ENCODE measurements around the gene EIF3J.
"Not testable (repeated sequence)": the region's sequence is repeated elsewhere in the genome, so short reads cannot be mapped to it uniquely, and the experiment has no call there.

Gene EIF3J, protein sequence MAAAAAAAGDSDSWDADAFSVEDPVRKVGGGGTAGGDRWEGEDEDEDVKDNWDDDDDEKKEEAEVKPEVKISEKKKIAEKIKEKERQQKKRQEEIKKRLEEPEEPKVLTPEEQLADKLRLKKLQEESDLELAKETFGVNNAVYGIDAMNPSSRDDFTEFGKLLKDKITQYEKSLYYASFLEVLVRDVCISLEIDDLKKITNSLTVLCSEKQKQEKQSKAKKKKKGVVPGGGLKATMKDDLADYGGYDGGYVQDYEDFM

DNA sequence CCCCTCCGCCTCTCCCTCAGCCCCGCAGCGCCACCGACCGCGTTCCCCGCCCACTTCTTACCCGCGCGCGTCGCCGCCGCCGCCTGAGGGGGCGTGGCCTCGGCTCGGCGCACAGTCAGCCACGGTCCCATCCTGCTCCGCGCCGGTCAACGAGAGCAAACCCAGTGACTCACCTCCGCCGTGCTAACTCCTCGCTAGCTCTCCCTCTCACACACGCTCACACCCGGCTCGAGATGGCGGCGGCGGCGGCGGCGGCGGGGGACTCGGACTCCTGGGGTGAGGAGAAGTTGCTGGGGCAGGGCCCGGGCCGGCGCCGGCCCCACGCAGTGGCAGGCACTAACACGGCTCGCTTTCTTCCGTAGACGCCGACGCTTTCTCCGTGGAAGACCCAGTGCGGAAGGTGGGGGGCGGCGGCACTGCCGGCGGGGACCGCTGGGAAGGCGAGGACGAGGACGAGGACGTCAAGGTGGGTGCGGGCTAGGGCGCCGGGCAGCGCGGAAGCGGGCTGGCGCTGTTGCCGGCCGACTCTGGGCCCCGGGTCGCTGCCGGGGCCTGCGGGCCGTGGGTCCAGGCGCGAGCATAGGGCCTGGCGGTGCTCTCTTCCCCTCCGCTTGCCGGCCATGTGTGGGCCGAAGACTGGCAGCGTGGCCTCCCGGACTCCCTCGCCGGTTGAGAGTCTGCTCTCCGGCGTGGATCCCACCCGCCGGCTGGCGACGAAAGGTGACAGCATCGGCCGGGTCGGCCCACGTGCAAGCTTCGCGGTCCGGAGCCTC lies at the start of gene EIF3J:
EIF3J (plus strand) TSS at position 186 of the 773 bp plus-strand sequence; CDS start at position 234, 48 bp downstream.
- peak; percentile 96 for DNase-seq

DNA sequence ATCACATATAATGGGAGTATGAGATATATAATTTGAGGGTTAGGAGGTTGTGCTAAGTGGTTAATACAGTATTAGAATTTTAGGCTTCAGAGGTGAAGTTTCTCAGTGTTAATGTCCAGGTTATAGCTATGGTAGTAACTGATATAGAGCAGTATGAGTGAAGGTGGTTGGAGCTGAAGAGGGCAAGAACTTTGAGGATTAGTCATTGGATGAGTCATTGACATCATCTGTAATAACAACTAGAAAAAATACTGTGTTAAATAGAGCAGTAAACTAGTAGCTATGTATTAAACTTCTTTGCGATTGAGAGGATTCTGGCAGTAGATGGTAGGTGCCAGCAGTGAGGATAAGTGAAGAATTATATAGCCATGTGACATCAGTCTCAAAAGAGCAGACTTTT lies 47.5 kb upstream of the EIF3J start:
- DNase-seq = peak; percentile 27

DNA sequence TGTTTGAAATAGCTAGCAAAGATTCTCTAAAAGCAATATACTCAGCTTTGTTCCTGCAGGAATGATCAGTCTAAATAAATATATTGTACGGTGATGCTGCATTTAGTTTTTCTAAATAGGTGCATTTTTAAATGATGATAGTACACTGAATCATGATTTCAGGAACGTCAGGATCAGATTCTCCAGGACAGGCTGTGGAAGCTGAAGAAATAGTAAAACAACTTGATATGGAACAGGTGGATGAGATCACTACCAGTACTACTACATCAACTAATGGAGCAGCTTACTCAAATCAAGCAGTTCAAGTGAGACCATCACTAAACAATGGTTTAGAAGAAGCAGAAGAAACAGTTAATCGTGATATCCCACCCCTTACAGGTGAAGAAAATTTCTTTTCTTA lies 46.3 kb upstream of the EIF3J start:
- no peak for DNase-seq

DNA sequence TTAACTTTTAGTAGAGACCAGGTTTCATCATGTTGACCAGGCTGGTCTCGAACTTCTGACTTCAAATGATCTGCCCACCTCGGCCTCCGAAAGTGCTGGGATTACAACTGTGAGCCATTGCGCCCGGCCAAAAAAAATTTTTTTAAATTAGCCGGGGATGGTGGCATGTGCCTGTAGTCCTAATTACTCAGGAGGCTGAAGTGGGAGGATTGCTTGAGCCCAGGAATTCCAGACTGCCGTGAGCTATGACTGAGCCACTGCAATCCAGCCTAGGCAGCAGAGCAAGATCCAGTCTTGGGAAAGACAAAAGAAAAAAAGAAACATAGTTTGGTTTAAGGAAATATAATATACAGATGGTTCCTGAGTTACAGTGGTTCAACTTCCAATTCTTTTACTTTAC lies 44.9 kb upstream of the EIF3J start:
- DNase-seq = no peak

DNA sequence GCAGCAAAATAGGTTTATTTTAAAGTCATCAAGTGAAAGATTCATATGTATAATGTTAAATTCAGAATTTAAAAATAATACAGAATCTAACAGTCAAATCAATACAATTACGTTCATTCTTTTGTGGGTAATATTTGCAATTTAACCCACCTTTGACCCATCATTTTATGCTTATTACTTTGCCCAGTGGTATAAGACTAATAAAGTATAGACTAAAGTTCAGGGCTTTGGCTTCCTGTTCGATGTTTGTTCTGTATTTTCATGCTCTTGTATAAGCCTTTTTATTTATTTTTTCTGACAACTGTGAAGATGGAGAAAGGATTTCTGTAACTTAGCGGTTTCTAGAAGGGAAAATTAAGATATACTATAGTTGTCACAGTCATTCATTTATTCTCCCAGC lies 44.3 kb upstream of the EIF3J start:
- DNase-seq = no peak

DNA sequence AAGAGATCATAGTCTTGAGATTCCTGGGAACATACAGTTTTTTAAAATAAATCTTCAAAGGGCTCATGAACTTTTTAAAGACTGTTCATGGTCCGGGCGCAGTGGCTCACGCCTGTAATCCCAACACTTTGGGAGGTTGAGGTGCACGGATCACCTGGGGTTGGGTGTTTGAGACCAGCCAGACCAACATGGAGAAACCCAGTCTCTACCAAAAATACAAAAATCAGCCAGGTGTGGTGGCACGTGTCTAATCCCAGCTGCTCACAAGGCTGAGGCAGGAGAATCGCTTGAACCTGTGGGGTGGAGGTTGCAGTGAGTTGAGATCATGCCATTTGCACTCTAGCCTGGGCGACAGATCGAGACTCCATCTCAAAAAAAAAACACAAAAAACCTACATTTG lies 41.4 kb upstream of the EIF3J start:
- no peak for DNase-seq

DNA sequence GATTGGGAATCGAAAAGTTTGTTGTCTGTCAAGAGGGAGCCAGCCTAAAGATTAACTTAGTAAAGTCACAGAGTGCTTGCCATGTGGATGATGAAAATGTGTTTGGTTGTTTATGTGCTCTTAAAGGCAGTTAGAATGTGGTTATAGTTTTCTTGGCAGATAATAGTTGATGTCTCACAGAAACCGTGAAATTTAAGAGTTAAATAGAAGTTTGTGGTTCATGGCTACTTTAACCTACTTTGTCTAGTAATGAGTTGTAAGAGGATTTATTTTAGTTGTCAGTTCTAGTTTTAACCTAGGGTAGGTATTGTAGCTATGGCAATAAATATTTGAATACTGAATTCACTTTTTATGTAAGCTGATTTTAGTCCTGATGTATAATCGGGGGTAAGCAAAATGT lies 36.4 kb upstream of the EIF3J start:
- no peak for DNase-seq

DNA sequence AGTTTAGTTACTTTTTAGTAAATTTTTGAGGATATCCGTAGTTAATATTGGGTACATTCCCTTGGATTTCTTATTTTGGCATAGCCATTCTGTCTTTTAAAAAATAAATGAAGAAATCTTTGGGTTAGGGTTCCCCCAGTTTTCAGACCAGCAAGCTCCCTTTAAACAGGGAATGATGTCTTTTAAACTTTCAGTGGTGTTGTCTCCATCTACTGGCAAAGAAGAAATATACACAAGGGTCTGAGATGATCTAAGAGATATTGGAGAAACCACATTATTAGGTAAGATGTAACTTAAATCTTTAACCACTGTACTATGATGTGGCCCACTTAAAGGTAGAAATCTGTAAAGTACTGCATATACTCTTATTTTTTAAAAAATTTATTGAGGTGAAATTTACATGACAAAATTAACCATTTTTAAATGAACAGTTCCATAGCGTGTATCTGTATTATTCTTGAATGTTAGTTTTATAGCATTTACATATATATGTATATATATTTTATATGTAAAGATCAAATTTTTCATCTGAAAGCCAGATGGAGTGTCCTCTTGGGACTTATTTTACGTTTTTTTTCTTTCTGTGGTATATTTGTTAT lies 35.1 kb upstream of the EIF3J start:
- DNase-seq = peak; percentile 36

DNA sequence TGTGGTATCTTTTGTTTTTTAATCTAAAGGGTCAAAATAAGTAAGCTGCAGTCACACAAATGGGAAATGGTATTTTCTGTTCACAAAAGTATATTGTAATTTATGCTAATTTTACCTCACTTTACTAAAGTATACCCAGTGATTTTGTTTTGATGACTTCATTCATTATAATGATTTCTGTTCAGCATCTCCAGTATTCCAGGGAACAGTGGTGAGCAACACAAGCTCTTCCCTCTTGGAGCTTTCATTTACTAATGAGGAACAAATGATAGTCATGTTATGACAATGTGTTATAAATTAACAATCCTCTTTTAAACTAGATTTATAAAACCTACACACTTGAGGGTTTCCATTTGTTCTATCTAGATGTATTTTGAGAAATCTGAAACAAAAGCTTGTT lies 20.5 kb upstream of the EIF3J start:
- DNase-seq = no peak

DNA sequence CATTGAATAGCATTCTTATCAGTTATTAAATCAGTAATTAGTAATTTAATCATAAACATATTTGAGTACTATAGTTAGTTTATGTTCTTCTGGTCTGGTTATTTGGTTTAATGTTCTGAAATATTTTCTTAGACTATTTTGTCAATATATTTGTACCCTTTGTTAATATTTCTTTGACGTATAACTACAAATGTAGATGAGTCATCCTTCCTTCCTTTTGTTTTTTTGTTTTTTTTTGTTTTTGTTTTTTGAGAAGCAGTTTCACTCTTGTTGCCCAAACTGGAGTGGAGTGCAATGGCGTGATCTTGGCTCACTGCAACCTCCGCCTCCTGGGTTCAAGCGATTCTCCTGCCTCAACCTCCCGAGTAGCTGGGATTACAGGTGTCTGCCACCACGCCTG lies 17.4 kb upstream of the EIF3J start:
- DNase-seq = no peak

DNA sequence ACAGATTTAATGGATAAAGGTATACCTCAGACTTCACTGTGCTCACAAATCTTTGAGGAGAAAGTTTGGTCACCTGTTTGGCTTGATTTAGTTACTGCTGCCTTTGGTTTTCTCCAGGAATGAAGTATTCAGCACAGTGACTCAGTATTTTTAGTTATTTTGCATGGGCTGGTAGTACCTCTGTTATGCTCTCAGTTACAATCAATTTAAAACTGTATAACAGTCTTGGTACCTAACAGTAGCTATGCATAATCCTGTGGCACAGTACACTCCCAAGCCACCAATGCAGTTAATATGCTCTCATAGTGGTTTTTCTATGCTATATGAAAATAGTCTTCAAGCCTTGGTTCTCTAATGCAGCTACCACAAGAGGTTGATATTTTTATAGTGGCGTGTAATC lies 11.9 kb upstream of the EIF3J start:
- DNase-seq = no peak

DNA sequence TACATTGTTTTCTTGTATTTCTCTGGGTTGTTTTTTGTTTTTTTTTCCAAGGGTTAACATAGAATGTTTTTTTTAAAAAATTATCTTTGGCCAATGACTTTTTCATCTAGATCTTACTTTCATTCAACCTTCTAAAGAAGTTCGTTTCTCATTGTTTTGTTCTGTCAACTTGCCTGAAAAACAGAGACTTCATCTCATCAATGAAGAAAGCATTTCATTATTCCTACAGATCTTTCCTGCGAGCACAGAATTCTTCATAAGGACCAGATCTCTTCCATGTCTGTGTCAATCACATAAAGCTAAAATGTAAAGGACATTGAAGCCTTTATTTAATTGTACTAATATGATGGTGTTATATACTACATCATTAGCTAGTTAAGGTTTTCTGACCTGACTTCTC lies 9.7 kb upstream of the EIF3J start:
- DNase-seq = no peak

DNA sequence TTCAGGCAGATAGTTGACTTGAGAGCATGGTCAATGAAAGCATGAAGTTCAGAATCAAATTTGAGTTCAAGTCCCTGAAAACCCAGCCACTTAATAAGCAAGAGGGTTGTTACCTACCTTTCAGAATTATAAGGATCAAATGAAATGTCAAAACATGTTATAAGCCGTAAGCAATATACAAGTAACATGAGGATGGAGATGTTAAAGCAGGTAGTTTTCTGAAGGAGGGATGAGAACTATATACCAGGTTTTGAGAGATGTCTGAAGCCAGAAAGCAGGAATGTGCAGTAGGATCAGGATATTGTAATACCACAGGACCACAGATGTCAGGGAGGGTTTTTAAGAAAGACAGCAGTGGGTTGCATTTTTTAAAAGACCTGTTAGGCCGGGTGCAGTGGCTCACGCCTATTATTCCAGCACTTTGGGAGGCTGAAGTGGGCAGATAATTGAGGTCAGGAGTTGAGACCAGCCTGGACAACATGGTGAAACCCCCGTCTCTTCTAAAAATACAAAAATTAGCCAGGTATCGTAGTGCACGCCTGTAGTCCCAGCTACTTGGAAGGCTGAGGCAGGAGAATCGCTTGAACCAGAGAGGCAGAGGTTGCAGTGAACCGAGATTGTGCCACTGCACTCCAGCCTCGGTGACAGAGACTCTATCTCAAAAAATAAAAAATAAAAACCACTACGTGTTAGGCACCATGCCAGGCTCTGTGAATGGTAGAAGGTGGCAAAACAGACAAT lies 6.9 kb upstream of the EIF3J start:
- DNase-seq = no peak

DNA sequence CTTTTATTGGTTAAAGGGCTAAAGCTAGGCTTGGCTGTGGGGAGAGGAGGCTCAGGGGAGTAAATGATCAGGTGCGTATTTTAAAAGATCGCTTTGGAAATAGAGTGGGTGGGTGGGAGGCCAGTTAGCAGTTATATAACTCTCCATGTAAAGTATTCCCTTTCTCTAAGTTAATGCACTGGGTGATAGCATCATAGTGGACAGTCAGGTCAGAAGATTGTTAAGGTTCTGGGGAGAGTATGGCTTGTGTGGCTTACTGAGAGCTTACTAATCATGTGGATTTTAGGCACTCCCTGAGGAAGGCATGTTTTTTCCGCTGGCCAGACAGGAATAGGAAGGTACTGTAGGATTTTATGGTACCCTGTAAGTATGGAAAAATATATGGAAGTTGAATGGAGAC lies 6.3 kb upstream of the EIF3J start:
- DNase-seq = no peak

DNA sequence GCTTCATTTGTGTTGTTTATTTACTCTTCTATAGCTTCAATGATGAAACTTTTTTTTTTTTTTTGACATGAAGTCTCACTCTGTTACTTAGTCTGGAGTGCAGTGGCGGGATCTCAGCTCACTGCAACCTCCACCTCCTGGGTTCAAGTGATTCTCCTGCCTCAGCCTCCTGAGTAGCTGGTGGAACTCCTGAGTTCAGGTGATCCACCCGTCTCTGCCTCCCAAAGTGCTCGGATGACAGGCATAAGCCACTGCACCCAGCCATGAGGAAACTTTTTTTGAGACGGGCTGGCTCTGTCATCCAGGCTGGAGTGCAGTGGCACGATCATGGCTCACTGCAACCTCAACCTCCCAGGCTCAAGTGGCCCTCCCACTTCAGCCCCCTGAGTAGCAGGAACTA lies 4.7 kb upstream of the EIF3J start:
- DNase-seq = not testable (repeated sequence)

DNA sequence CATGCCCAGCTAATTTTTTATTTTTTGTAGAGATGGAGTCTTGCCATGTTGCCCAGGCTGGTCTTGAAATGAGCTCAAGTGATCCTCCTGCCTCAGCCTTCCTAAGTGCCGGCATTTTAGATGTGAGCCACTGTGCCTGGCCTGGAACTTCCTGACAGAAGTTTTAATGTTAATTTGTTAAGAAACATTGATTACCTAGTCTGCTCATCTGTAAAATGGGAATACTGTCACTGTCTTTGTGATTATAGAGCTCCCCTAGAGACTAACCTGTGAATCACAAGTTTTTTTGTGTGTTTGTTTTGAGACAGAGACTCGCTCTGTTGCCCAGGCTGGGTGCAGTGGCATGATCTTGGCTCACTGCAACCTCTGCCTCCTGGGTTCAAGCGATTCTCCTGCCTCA lies 4.3 kb upstream of the EIF3J start:
- no peak for DNase-seq

DNA sequence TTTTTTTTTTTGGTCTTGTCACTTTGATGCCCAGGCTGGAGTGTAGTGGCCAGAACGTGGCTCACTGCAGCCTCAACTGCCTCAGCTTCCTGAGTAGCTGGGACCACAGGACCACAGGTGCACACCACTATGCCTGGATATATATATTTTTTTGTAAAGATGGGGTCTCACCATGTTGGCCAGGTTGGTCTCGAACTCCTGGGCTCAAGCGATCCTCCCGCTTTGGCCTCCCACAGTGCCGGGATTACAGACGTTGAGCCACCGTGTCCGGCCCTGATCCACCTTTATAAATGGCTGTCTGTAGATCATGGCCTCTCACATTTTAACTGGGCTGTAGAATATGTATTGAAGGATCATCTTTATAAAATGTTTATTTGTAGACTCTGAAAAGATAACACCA lies 1.9 kb upstream of the EIF3J start:
- no peak for DNase-seq

DNA sequence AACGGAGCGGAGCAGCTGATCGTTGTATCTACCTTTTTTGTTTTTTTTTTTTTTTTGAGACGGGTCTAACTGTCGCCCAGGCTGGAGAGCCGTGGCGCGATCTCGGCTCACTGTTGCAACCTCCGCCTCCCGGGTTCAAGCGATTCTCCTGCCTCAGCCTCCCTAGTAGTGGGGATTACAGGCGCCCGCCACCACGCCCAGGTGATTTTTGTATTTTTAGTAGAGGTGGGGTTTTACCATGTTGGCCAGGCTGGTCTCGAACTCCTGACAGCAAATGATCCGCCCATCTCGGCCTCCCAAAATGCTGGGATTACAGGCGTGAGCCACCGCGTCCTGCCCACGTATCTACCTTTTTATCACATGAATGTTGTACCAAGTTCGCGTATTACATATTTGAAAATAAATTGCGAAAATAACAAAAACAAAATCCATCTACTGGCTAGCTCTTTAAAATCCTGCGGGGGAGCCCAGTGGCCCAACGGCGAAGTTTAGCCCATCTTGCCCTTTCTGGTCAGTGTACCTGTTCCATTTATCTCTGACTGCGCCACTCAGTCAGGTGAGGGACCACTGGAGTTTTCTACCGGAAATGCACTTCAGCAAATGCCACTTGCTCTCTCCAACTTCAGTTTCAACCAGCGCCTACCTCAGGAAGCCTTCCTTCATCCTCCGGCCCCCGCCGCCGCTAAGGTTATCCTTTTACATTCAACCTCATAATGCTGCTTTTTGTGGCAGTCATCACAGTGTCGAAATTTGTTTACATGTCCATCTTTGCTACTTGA lies 1.2 kb upstream of the EIF3J start:
- DNase-seq = peak; percentile 13

DNA sequence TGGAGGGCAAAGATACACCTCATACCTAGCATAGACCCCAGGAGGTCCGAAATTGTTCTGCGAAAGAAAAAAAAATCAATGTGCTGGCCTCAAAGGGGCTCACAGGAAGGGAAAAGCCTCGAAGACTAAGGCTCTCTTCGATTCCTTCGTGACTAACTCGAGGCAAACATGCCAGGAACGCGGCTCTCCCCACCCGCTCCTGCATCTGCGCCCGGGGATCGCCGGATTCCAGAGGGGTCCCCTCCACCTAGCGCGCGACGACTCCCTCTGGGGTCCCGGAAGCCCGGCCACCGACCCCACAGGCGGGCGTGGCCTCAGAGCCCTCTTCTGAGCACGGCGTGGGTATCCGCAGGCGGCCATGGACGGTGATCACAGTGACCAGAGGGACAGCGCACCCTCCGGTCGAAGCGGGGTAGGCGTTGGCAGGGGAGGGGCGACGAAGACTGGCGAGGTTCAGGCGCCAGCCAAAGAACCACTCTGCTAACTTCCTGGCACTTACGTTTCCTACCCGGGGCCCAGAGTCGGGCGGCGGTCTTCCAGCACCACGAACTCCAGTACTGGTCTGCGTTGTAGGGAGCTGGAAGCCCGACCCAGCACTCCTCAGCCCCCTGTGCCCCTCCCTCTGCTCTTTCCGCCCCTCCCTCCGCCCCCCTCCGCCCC lies 515 bp upstream of the EIF3J start:
- DNase-seq = peak; percentile 91

DNA sequence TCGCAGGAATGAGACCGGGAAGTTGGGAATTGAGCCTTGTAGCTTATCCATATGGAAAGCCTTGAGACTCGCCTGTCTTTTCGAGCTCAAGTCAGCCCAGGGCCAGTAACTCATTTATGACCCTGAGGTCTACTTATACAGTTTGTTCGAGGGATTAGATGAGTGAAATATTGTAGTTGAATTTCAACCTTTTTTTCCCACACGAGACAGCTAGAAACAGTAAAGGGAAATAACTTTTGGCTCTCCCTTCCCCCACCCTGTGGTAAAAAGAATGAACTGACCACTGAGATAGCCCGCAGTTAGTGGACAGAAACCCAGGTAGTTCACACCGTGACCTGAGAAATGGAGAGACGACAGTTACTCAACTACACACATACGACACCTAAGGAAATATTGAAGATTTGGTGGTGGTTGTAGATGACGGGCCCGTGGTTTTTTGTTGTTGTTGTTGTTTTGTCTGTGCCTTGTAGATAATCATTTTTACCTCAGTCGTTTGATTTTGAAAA lies 841 bp downstream of the EIF3J start:
- peak; percentile 21 for DNase-seq

DNA sequence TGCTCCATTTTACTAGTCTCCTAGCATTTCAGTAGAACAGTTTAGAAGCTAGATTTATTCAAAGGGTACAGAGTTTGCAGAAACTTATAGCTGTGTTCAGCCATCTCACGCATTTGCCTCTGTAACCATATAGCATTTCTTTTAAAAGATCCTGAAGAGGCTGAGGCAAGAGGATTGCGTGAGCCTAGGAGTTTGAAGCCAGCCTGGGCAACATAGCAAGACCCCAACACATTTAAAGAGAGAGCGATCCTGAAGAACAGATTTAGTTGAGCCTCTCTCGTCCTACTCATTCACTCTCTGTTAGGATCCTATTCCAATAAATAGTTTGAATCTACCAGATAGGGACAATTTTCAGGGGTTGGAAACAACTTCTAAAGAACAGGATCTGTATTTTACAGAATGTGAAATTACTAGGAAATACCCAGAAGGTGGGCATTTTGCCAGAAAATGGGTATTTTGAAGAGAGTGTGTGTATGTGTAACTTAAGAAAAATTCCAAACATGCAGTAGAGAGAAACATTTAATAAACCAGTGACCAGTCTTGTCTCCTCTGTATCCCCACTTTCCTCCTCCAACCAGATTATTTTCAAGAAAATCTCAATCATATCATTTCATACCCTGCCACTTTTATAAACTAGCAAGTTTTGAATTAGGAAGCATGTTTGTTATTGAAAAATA lies 4.5 kb downstream of the EIF3J start:
- DNase-seq = no peak

Measured in inflammatory macrophage treated with lipopolysaccharide for 4 hours (primary cell).